HG02885 (cell line): ENCODE measurements around the gene MEX3B.
"Not testable (repeated sequence)": the region's sequence is repeated elsewhere in the genome, so short reads cannot be mapped to it uniquely, and the experiment has no call there.

Experiments
- ATAC-seq: cut with Tn5 transposase; IDR thresholded peaks from one replicate; pipeline ENCODE4 v1.9.1; 2021; ENCODE audit warnings: mild to moderate bottlenecking; ENCODE audit not compliant: unreplicated experiment, poor library complexity

The MEX3B gene

GRCh38 chr15:82014989-82015388 is 30.8 kb downstream of the MEX3B start:
- no peak for ATAC-seq

- ATAC-seq: no peak
Measured at GRCh38 chr15:82012908-82013307, 32.9 kb downstream of the MEX3B start.

GRCh38 chr15:82005239-82005638 is 40.6 kb downstream of the MEX3B start:
- no peak for ATAC-seq

DNA sequence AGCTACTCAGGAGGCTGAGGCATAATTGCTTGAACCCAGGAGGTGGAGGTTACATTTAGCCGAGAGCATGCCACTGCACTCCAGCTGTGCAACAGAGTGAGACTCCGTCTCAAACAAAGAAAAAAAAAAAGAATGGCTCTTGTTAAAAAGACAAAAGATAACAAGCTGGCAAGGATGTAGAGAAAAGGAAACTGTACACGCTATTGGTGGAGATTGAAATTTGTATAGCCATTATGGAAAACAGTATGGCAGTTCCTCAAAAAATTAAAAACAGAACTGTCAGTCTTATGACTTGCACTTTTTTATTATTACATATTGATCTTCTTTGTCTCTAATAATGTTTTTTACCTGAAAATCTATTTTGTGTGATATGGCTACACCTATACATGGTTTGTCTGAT is 41.9 kb downstream of the MEX3B start:
- no peak for ATAC-seq

- ATAC-seq: not testable (repeated sequence)
Measured at GRCh38 chr15:81995081-81995480, 50.7 kb downstream of the MEX3B start.

- no peak for ATAC-seq
Measured at GRCh38 chr15:81992523-81992922, 53.3 kb downstream of the MEX3B start.
